ENCODE results near the gene CREB3. TPM values are rescaled to one million over a fixed set of nuclear protein-coding genes. Genes with fewer than 3 reads are reported as not detected.

Gene CREB3
- polyA plus RNA-seq, 1 donor from 2014 or later: 88.4 TPM

- Histone ChIP-seq H3K9me2 (ENCODE audit: insufficient read depth, low read length) (no peaks in the 10 kb centered on the region), H4K20me1 (ENCODE audit: insufficient read depth) (no peaks in the 10 kb centered on the region), H3K9ac (ENCODE audit: low read length) (peak within 1 kb of the TSS; percentile 26), H2AFZ (ENCODE audit: low read depth, low read length) (no peak within 1 kb of the TSS), H3K79me2 (replicated peaks; ENCODE audit: insufficient read depth, low read length) (no peaks in the 10 kb centered on the region), H3K4me2 (ENCODE audit: low read length) (peak within 1 kb of the TSS; percentile 19), H3K27ac (ENCODE audit: low read length) (no peak within 1 kb of the TSS), H3K27me3 (ENCODE audit: insufficient read depth, low read depth, low read length) (peaks cover 27% of the 10 kb centered on the region), H3K4me3 (ENCODE audit: low read length) (peak within 1 kb of the TSS; percentile 61), H3F3A (ENCODE audit: insufficient read depth, low read length, poor library complexity, severe bottlenecking) (no peaks in the 10 kb centered on the region), H3K9me3 (ENCODE audit: low read length) (no peaks in the 10 kb centered on the region), H3K36me3 (ENCODE audit: insufficient read depth, low read length) (no peaks in the 10 kb centered on the region)
- TF ChIP-seq EP300 (conservative IDR thresholded peaks at IDR 0.05; ENCODE audit: poor library complexity, severe bottlenecking) (no peak), MXI1 (conservative IDR thresholded peaks at IDR 0.05; ENCODE audit: poor library complexity, severe bottlenecking) (no peak), SMC3 (conservative IDR thresholded peaks at IDR 0.05; ENCODE audit: poor library complexity) (no peak), EZH2 (IDR thresholded peaks at IDR 0.05; ENCODE audit: borderline replicate concordance, insufficient read depth, low read length, poor library complexity, severe bottlenecking) (no peak), RAD21 (conservative IDR thresholded peaks at IDR 0.05) (no peak)
- TF ChIP-seq, protein P1, sequence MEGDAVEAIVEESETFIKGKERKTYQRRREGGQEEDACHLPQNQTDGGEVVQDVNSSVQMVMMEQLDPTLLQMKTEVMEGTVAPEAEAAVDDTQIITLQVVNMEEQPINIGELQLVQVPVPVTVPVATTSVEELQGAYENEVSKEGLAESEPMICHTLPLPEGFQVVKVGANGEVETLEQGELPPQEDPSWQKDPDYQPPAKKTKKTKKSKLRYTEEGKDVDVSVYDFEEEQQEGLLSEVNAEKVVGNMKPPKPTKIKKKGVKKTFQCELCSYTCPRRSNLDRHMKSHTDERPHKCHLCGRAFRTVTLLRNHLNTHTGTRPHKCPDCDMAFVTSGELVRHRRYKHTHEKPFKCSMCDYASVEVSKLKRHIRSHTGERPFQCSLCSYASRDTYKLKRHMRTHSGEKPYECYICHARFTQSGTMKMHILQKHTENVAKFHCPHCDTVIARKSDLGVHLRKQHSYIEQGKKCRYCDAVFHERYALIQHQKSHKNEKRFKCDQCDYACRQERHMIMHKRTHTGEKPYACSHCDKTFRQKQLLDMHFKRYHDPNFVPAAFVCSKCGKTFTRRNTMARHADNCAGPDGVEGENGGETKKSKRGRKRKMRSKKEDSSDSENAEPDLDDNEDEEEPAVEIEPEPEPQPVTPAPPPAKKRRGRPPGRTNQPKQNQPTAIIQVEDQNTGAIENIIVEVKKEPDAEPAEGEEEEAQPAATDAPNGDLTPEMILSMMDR (IDR thresholded peaks at IDR 0.05; ENCODE audit: poor library complexity, severe bottlenecking): no peak
Observed at GRCh38 chr9:35689542-35690293, 42.7 kb upstream of the CREB3 start, which contains the start of gene TPM2. TSS of gene TPM2 (minus strand) at chr9:35689925. CDS start at chr9:35689817, 108 bp downstream.

DNA sequence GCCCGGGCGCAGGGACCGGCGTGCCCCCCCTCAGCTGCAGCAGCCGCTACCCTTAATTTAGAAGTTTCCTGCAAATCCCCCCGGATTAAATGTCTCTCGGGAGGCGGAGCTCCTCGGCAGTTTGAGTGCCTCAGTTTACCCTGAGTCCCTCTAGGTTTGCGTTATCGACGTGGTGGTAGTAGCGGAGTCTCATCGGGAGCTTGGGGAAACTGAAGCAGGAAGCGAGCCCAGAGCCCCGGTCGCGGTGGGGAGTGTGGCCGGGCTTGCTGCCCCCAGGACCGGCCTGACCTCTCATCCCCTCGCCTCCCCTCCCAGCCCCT is 42.2 kb upstream of the CREB3 start:
- Histone ChIP-seq H3K36me3 (ENCODE audit: insufficient read depth, low read length) (no peaks in the 10 kb centered on the region), H3K9ac (ENCODE audit: low read length) (peak overlapping the region; percentile 26), H4K20me1 (ENCODE audit: insufficient read depth) (no peaks in the 10 kb centered on the region), H3K9me3 (ENCODE audit: low read length) (no peaks in the 10 kb centered on the region), H3F3A (ENCODE audit: insufficient read depth, low read length, poor library complexity, severe bottlenecking) (no peaks in the 10 kb centered on the region), H3K27ac (ENCODE audit: low read length) (no peak overlapping the region), H3K79me2 (replicated peaks; ENCODE audit: insufficient read depth, low read length) (no peaks in the 10 kb centered on the region), H2AFZ (ENCODE audit: low read depth, low read length) (no peak overlapping the region), H3K27me3 (ENCODE audit: insufficient read depth, low read depth, low read length) (peaks cover 27% of the 10 kb centered on the region), H3K9me2 (ENCODE audit: insufficient read depth, low read length) (no peaks in the 10 kb centered on the region), H3K4me3 (ENCODE audit: low read length) (peak overlapping the region; percentile 61), H3K4me2 (ENCODE audit: low read length) (peak overlapping the region; percentile 19)
- no peak for TF ChIP-seq TAF1 (IDR thresholded peaks at IDR 0.05; ENCODE audit: low read depth)
- TF ChIP-seq RAD21 (conservative IDR thresholded peaks at IDR 0.05): no peak
- TF ChIP-seq, protein P1 (IDR thresholded peaks at IDR 0.05; ENCODE audit: poor library complexity, severe bottlenecking): no peak
- no peak for TF ChIP-seq MXI1 (conservative IDR thresholded peaks at IDR 0.05; ENCODE audit: poor library complexity, severe bottlenecking)

All from neural cell (in vitro differentiated cells).